HepG2 (cell line): ENCODE results near the gene NSD2. TPM values are rescaled to one million over a fixed set of nuclear protein-coding genes. Genes with fewer than 3 reads are reported as not detected.

Experiments used
- ATAC-seq: fragments of 200-7000 bp; cut with Tn5 transposase; 3 replicates; pipeline ENCODE4 v1.9.1; 2020; ENCODE audit warnings: mild to moderate bottlenecking, moderate library complexity
- BruUV-seq: library from RNA; stranded (reverse); fragments of 400-500 nt; replicated peaks from 2 replicates; lab custom pipeline; 2021; lab: Mats Ljungman, UMichigan
- CTCF ChIA-PET: fragments of 300-600 bp; formaldehyde crosslinking; extraction: SDS; loops from one replicate; lab custom pipeline; 2021; ENCODE audit warnings: low total read pairs, inconsistent platforms, low intra/inter-chr PET ratio; lab: Yijun Ruan, JAX
- POLR2A ChIA-PET: fragments of 350-600 bp; sonication (Branson Sonifier 250); formaldehyde crosslinking; loops from one replicate; lab custom pipeline; 2020; ENCODE audit warnings: antibody characterized with exemption, inconsistent platforms; lab: Yijun Ruan, JAX
- DNase-seq: peaks from one replicate; pipeline ENCODE4 v3.0.0-alpha.2; 2015; ENCODE audit warnings: low spot score
- FAIRE-seq: peaks from 3 replicates; lab custom pipeline; 2011; peaks lifted over from hg19 to GRCh38; lab: Jason Lieb, UNC
- H2AFZ ChIP-seq: one replicate; pipeline ENCODE4 v1.6.1; 2011; ENCODE audit warnings: low read length, inconsistent platforms
- H3K27ac ChIP-seq: fragments of 300-600 bp; 3 replicates; pipeline ENCODE4 v1.8.0; 2011; ENCODE audit warnings: mixed run types, mild to moderate bottlenecking, mixed read lengths, low read length, inconsistent platforms; ENCODE audit not compliant: insufficient read depth; ENCODE audit errors: extremely low read length
- H3K27me3 ChIP-seq, 2 experiments: fragments of 200-600 bp in 1 of 2; 2 replicates in 1 of 2; 3 replicates in 1 of 2; pipeline versions ENCODE4 v1.6.0 to v1.8.0; 2011; ENCODE audit warnings: low read length in 2 of 2, mild to moderate bottlenecking in 2 of 2, moderate library complexity in 2 of 2, inconsistent platforms in 1 of 2; ENCODE audit not compliant: insufficient read depth in 2 of 2, control insufficient read depth in 1 of 2
- H3K36me3 ChIP-seq, 2 experiments: fragments of 200-600 bp in 1 of 2; replicated peaks in 1 of 2; 2 replicates in 1 of 2; 3 replicates in 1 of 2; pipeline versions ENCODE4 v1.5.1 to v1.8.0; 2011; ENCODE audit warnings: low read length in 2 of 2, inconsistent platforms in 1 of 2; ENCODE audit not compliant: insufficient read depth in 2 of 2, control insufficient read depth in 1 of 2
- H3K4me1 ChIP-seq: 2 replicates; pipeline ENCODE4 v1.5.1; 2012; ENCODE audit warnings: low read length, inconsistent platforms; ENCODE audit not compliant: insufficient read depth
- H3K4me2 ChIP-seq: 2 replicates; pipeline ENCODE4 v1.6.0; 2011; ENCODE audit warnings: low read depth, low read length, inconsistent platforms
- H3K4me3 ChIP-seq, 3 experiments: fragments of 200-600 bp in 1 of 3; sonication (generic), shearing (Covaris generic) in 1 of 3; replicated peaks in 1 of 3; 2 replicates each; pipeline ENCODE4 v1.5.1; 2011 to 2016; ENCODE audit warnings: low read length in 3 of 3, inconsistent platforms in 2 of 3, low read depth in 2 of 3, mild to moderate bottlenecking in 2 of 3, control low read depth in 1 of 3, mixed read lengths in 1 of 3; ENCODE audit not compliant: insufficient read depth in 1 of 3
- H3K79me2 ChIP-seq: one replicate; pipeline ENCODE4 v1.6.1; 2011; ENCODE audit warnings: low read length, inconsistent platforms; ENCODE audit not compliant: insufficient read depth
- H3K9ac ChIP-seq: 2 replicates; pipeline ENCODE4 v1.6.0; 2011; ENCODE audit warnings: mild to moderate bottlenecking, low read depth, low read length, inconsistent platforms; ENCODE audit not compliant: insufficient read depth
- H3K9me3 ChIP-seq: 2 replicates; pipeline ENCODE4 v1.5.1; 2012; ENCODE audit warnings: mild to moderate bottlenecking, low read length
- H4K20me1 ChIP-seq: 2 replicates; pipeline ENCODE4 v1.6.0; 2011; ENCODE audit warnings: inconsistent platforms, mild to moderate bottlenecking, low read length, moderate library complexity; ENCODE audit not compliant: insufficient read depth
- PPARG ChIP-seq: conservative IDR thresholded peaks from 2 replicates; pipeline ENCODE4 v1.6.1; 2016; ENCODE audit warnings: missing biosample characterization, missing genetic modification reagents
- RAD51 ChIP-seq: fragments of 450-650 bp; IDR thresholded peaks from 2 replicates; pipeline ENCODE4 v1.6.1; 2016; ENCODE audit warnings: borderline replicate concordance
- TFAP4 ChIP-seq: sonication (generic); IDR thresholded peaks from 2 replicates; pipeline ENCODE4 v1.6.1; 2016; ENCODE audit warnings: low read depth, borderline replicate concordance
- ZBTB33 ChIP-seq: sonication (generic); formaldehyde crosslinking; IDR thresholded peaks from 2 replicates; pipeline ENCODE4 v1.4.0; 2020; ENCODE audit warnings: missing genetic modification reagents
- ZNF224 ChIP-seq: sonication (generic); formaldehyde crosslinking; IDR thresholded peaks from 2 replicates; pipeline ENCODE4 v1.5.0; 2020; ENCODE audit warnings: mild to moderate bottlenecking, missing genetic modification reagents
- ZNF331 ChIP-seq: sonication (generic); formaldehyde crosslinking; IDR thresholded peaks from 2 replicates; pipeline ENCODE4 v1.4.0; 2020; ENCODE audit warnings: missing genetic modification reagents
- ZNF382 ChIP-seq: sonication (generic); formaldehyde crosslinking; IDR thresholded peaks from 2 replicates; pipeline ENCODE4 v1.5.0; 2020; ENCODE audit warnings: missing genetic modification reagents, mild to moderate bottlenecking, borderline replicate concordance
- ZNF724P ChIP-seq: sonication (generic); formaldehyde crosslinking; IDR thresholded peaks from 2 replicates; pipeline ENCODE4 v1.8.0; 2022; ENCODE audit warnings: missing genetic modification reagents, borderline replicate concordance
- WGBS: methylation state at CpG from one replicate; pipeline ENCODE4 v1.1.6; 2017; ENCODE audit warnings: low lambda C conversion rate; 5-methylcytosine and 5-hydroxymethylcytosine counted together
- in situ Hi-C: cut with HindIII; loops from 2 replicates; pipeline ENCODE4 v1.10.0; 2017; ENCODE audit warnings: low pct_unique_long_range_greater_than_20kb; ENCODE audit not compliant: extremely low pct_ligation_motif_present
- intact Hi-C: fragments of 100-400 bp; cut with micrococcal nuclease; formaldehyde crosslinking; loops from one replicate; pipeline ENCODE4 v1.10.0; 2022; ENCODE audit not compliant: unreplicated experiment
- polyA plus RNA-seq, 8 experiments: library from polyadenylated mRNA; depleted of rRNA in 3 of 8; stranded (reverse) in 7 of 8; unstranded in 1 of 8; fragments of >200 nt; fragmentation: Illumina TruSeq in 4 of 8; extraction: Trizol in 4 of 8; gene quantifications; 2 replicates each; pipeline versions ENCODE4 v1.2.1 to v1.2.3, GENCODE V29; 2011 to 2016; ENCODE audit warnings: low read depth in 4 of 8, missing spikeins in 1 of 8, mixed read lengths in 1 of 8; ENCODE audit not compliant: insufficient read depth in 1 of 8
- total RNA-seq, 5 experiments: library from RNA; depleted of rRNA; stranded (reverse); fragments of >200 nt; fragmentation: Illumina TruSeq; extraction: Trizol; gene quantifications; 2 replicates each; pipeline ENCODE4 v1.2.3, GENCODE V29; 2016; ENCODE audit warnings: low read depth in 1 of 5
- TF ChIP-seq, protein P1 (sequence below): sonication (generic); formaldehyde crosslinking; IDR thresholded peaks from 2 replicates; pipeline ENCODE4 v1.4.0; 2020; ENCODE audit warnings: low read depth, mild to moderate bottlenecking, missing genetic modification reagents
- TF ChIP-seq, protein P2 (sequence below), 2 experiments: sonication (generic) in 1 of 2; formaldehyde crosslinking in 1 of 2; IDR thresholded peaks; 2 replicates each; pipeline versions ENCODE4 v1.4.0 to v1.6.1; 2018 to 2020; ENCODE audit warnings: missing genetic modification reagents in 2 of 2, borderline replicate concordance in 1 of 2, low read depth in 1 of 2, mild to moderate bottlenecking in 1 of 2, missing biosample characterization in 1 of 2
- TF ChIP-seq, protein P3 (sequence below): conservative IDR thresholded peaks from 2 replicates; pipeline ENCODE4 v1.6.1; 2018; ENCODE audit warnings: missing genetic modification reagents
- TF ChIP-seq, protein P4 (sequence below): sonication (generic); formaldehyde crosslinking; IDR thresholded peaks from 2 replicates; pipeline ENCODE4 v1.4.0; 2020; ENCODE audit warnings: missing genetic modification reagents

NSD2 gene
- total and polyA plus RNA-seq, 2 of the 13 experiments (the other 11 are each of a cell fraction or from before 2014, with no cell fraction given) = 22.0 to 65.9 TPM

- BruUV-seq = no TSS peak
- H3K36me3 ChIP-seq = peaks cover 13 to 50% of the 10 kb centered on the region in 2 experiments
- TF ChIP-seq, protein P1, sequence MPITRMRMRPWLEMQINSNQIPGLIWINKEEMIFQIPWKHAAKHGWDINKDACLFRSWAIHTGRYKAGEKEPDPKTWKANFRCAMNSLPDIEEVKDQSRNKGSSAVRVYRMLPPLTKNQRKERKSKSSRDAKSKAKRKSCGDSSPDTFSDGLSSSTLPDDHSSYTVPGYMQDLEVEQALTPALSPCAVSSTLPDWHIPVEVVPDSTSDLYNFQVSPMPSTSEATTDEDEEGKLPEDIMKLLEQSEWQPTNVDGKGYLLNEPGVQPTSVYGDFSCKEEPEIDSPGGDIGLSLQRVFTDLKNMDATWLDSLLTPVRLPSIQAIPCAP (CRISPR knock-in tag) = no peak
- TF ChIP-seq ZBTB33 (CRISPR knock-in tag) = 0 out of 2 replicates have a peak, but pooled peaks have one; percentile 21
- TF ChIP-seq ZNF331 (CRISPR knock-in tag) = peak; percentile 36; the same call in 1 of the 2 replicates
- 0 out of 2 replicates have a peak, but pooled peaks have one; percentile 35 for TF ChIP-seq TFAP4
- no peak for TF ChIP-seq RAD51
- TF ChIP-seq ZNF724P = no peak
- TF ChIP-seq, protein P2, sequence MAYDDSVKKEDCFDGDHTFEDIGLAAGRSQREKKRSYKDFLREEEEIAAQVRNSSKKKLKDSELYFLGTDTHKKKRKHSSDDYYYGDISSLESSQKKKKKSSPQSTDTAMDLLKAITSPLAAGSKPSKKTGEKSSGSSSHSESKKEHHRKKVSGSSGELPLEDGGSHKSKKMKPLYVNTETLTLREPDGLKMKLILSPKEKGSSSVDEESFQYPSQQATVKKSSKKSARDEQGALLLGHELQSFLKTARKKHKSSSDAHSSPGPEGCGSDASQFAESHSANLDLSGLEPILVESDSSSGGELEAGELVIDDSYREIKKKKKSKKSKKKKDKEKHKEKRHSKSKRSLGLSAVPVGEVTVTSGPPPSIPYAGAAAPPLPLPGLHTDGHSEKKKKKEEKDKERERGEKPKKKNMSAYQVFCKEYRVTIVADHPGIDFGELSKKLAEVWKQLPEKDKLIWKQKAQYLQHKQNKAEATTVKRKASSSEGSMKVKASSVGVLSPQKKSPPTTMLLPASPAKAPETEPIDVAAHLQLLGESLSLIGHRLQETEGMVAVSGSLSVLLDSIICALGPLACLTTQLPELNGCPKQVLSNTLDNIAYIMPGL (CRISPR knock-in tag; IDR thresholded peaks at IDR 0.05; ENCODE audit: borderline replicate concordance in 1 of 2, low read depth in 1 of 2) = peak in 1 of 2 experiments; percentile 43; a peak in 1 of 4 replicates
- TF ChIP-seq, protein P3, sequence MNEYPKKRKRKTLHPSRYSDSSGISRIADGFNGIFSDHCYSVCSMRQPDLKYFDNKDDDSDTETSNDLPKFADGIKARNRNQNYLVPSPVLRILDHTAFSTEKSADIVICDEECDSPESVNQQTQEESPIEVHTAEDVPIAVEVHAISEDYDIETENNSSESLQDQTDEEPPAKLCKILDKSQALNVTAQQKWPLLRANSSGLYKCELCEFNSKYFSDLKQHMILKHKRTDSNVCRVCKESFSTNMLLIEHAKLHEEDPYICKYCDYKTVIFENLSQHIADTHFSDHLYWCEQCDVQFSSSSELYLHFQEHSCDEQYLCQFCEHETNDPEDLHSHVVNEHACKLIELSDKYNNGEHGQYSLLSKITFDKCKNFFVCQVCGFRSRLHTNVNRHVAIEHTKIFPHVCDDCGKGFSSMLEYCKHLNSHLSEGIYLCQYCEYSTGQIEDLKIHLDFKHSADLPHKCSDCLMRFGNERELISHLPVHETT (CRISPR knock-in tag) = no peak
- no peak for TF ChIP-seq PPARG
- TF ChIP-seq, protein P4, sequence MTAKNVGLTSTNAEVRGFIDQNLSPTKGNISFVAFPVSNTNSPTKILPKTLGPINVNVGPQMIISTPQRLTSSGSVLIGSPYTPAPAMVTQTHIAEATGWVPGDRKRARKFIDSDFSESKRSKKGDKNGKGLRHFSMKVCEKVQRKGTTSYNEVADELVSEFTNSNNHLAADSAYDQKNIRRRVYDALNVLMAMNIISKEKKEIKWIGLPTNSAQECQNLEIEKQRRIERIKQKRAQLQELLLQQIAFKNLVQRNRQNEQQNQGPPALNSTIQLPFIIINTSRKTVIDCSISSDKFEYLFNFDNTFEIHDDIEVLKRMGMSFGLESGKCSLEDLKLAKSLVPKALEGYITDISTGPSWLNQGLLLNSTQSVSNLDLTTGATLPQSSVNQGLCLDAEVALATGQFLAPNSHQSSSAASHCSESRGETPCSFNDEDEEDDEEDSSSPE = 0 out of 2 replicates have a peak, but pooled peaks have one; percentile 20
- no peak for TF ChIP-seq ZNF224
- TF ChIP-seq ZNF382 (CRISPR knock-in tag) = no peak
Measured at GRCh38 chr4:1899149-1900086, 28.2 kb downstream of the NSD2 start.

More at GRCh38 chr4:1899149-1900086, 28.2 kb downstream of the NSD2 start:
- in situ Hi-C loops = loop anchor here (5.0 kb wide), 1 partner anchor 37 kb away; no protein-coding TSS in a partner anchor
- no peak overlapping the region for H2AFZ ChIP-seq
- H3K4me3 ChIP-seq = no peak overlapping the region
- H4K20me1 ChIP-seq = peaks cover 19% of the 10 kb centered on the region
- no peaks in the 10 kb centered on the region for H3K27me3 ChIP-seq
- peaks cover 84% of the 10 kb centered on the region for H3K79me2 ChIP-seq
- POLR2A ChIA-PET = interaction anchor here (1.0 kb wide), 1 partner anchor 43 kb away, joined by 4 read pairs; no protein-coding TSS in a partner anchor
- H3K9me3 ChIP-seq = no peaks in the 10 kb centered on the region
- peaks cover 53% of the 10 kb centered on the region for H3K4me1 ChIP-seq
- H3K9ac ChIP-seq = no peak overlapping the region
- H3K27ac ChIP-seq = no peak overlapping the region
- intact Hi-C loops = loop anchor here (1.0 to 5.0 kb wide), 3 partner anchors 43 to 153 kb away; partner anchors contain the start of gene LETM1
- FAIRE-seq (peak; percentile 44), DNase-seq (peak; percentile 70), ATAC-seq (peak; percentile 93)
- CTCF ChIA-PET = interaction anchor here (1.1 to 2.1 kb wide), 6 partner anchors 31 to 153 kb away, joined by 3 to 12 read pairs (median 4); partner anchors contain the start of gene LETM1
- 33% methylated on average over 12 of the region's 15 CpGs for WGBS
- no peak overlapping the region for H3K4me2 ChIP-seq
